Central memory CD8-positive, alpha-beta T cell (primary cell): ENCODE measurements around the gene KCNMA1.

Source experiments
- ATAC-seq: fragments of 150-1000 bp; cut with Tn5 transposase; replicated peaks from 2 replicates; pipeline ENCODE4 v1.10.0; 2022; ENCODE audit warnings: mild to moderate bottlenecking, moderate FRiP score, moderate number of reproducible peaks; ENCODE audit not compliant: poor library complexity, severe bottlenecking; ENCODE audit errors: extremely low read depth
- DNase-seq, 2 donors: peaks; one replicate each; pipeline ENCODE4 v3.0.0; 2021; ENCODE audit warnings: low spot score in 2 of 2
- H3K27ac Mint-ChIP-seq: one replicate; pipeline ENCODE4 v1.8.0; 2022; ENCODE audit warnings: low read depth, mild to moderate bottlenecking, moderate library complexity, mixed read lengths
- H3K27me3 Mint-ChIP-seq: one replicate; pipeline ENCODE4 v1.8.0; 2022; ENCODE audit warnings: mixed read lengths
- H3K36me3 Mint-ChIP-seq: one replicate; pipeline ENCODE4 v1.8.0; 2022; ENCODE audit warnings: mild to moderate bottlenecking, moderate library complexity, mixed read lengths; ENCODE audit not compliant: insufficient read depth
- H3K4me1 Mint-ChIP-seq: one replicate; pipeline ENCODE4 v1.8.0; 2022; ENCODE audit warnings: mixed read lengths
- H3K4me3 Mint-ChIP-seq: one replicate; pipeline ENCODE4 v1.8.0; 2022; ENCODE audit warnings: mild to moderate bottlenecking, moderate library complexity, mixed read lengths
- H3K9me3 Mint-ChIP-seq: one replicate; pipeline ENCODE4 v1.8.0; 2022; ENCODE audit warnings: mixed read lengths

Gene KCNMA1

DNA sequence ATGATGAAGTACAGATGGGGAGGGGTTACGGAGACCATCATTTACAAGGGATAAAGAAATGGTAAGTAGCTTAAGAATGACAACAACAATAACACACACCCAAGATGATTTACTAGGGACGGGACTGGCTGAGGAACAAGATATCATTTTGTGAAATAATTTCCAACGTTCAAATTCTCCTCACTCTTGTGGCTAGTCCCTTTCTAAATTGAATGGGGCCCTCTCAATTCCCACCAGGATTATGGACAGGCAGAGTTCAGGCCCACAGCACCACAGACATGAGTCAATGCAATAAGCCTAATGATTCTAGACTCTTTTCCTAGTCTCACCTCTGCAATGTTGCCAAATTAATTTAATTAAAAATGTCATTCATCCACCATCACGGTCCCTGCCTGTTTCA, 448.1 kb downstream of the KCNMA1 start:
- Mint-ChIP-seq H3K27me3 (peaks cover 84% of the 10 kb centered on the region), H3K36me3 (no peaks in the 10 kb centered on the region), H3K9me3 (no peaks in the 10 kb centered on the region), H3K27ac (no peak overlapping the region), H3K4me3 (no peak overlapping the region), H3K4me1 (no peaks in the 10 kb centered on the region)
- no peak for ATAC-seq
- no peak for DNase-seq

DNA sequence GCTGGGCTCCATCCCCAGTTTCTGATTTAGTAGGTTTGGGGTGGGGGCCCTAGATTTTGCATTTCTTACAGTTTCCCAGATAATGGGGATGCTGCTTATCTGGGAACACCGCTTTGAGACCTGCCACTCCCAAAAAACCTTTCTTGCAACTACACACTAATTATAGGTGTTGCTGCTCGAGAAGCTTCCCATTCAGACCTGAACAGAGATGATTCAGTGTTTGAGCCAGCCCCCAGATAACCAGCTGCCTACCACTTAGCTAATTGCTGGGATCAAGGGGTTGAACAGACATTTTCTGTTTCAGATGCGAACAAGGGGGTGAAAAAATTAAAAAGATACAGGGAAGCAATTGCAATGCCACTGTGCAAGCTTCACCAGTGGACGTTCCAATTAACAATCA, 448.5 kb downstream of the KCNMA1 start:
- no peaks in the 10 kb centered on the region for H3K36me3 Mint-ChIP-seq
- H3K4me1 Mint-ChIP-seq: no peaks in the 10 kb centered on the region
- DNase-seq (no peak), ATAC-seq (no peak)
- H3K9me3 Mint-ChIP-seq: no peaks in the 10 kb centered on the region
- peaks cover 80% of the 10 kb centered on the region for H3K27me3 Mint-ChIP-seq
- no peak overlapping the region for H3K27ac Mint-ChIP-seq
- H3K4me3 Mint-ChIP-seq: no peak overlapping the region

DNA sequence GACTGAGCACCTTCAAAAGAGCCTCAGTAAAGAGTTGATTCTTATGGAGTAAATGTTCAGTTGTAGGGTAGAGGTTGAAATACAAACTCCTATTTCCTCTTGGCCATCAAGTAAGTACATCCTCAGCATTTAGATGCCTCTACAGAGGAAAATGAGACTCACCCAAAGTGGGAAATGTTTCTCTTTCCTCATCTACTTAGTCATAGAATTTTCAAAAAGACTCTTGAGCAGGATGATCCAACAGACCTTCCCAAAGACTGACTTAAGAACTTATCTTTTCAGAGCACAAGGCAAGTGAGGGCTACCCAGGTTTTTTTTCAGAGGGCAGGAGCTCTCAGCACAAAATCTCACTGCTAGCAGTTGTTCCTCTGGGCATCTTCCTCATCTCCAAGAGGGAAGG, 449.1 kb downstream of the KCNMA1 start:
- no peak overlapping the region for H3K27ac Mint-ChIP-seq
- H3K9me3 Mint-ChIP-seq: no peaks in the 10 kb centered on the region
- H3K4me1 Mint-ChIP-seq: no peaks in the 10 kb centered on the region
- ATAC-seq (no peak), DNase-seq (no peak)
- no peaks in the 10 kb centered on the region for H3K36me3 Mint-ChIP-seq
- peaks cover 76% of the 10 kb centered on the region for H3K27me3 Mint-ChIP-seq
- no peak overlapping the region for H3K4me3 Mint-ChIP-seq

DNA sequence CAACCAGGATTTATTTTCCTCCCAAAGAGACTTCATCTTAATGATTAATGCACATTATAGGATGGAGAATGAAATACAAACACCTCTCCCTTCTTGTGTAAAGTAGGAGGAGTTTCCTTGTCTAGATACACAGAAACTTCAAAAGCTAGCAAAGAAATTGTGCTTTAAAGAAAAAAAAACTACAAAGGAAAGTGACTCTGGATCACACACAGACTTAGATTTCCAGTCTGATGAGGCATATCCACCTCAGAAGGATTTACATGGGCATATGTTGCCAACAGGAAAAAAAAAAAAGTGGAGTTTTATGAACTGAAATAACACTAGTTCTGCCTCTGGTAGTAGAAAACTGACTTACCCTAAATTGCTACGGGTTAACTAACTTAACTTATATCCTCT, 449.6 kb downstream of the KCNMA1 start:
- no peak overlapping the region for H3K4me3 Mint-ChIP-seq
- no peaks in the 10 kb centered on the region for H3K9me3 Mint-ChIP-seq
- no peak overlapping the region for H3K27ac Mint-ChIP-seq
- ATAC-seq: no peak
- DNase-seq: no peak
- H3K36me3 Mint-ChIP-seq: no peaks in the 10 kb centered on the region
- H3K27me3 Mint-ChIP-seq: peaks cover 76% of the 10 kb centered on the region
- no peaks in the 10 kb centered on the region for H3K4me1 Mint-ChIP-seq

DNA sequence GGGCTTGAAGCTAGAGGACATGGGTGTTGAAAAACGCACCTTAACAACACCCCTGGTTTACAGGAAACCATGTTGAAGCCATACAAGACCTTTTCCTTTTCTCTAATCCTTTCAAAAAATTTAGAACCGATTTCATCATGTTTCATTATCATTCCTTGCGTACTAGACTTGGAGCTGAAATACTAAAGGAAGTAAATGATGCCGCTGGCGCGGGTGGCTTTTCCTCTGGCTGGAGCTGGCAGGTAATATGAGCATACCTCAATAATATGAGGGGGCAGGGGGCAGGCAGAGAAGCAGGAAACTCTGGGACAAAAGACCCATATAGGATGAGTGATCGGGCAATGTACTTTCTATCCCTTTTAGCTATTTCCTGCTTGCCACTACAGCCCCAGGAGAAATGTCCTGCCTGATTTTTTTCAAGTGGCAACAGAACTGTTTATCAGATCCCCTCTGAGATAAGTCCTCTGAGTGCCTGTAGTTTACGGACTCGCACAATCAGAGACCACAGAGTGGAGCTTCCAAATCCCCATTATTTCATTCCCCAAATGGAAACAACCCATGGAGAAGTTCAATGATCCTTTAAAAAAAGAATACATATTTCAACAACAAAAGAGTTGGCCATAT, 450.1 kb downstream of the KCNMA1 start:
- Mint-ChIP-seq H3K4me3 (no peak overlapping the region), H3K27me3 (peaks cover 76% of the 10 kb centered on the region), H3K4me1 (no peaks in the 10 kb centered on the region), H3K27ac (no peak overlapping the region), H3K36me3 (no peaks in the 10 kb centered on the region), H3K9me3 (no peaks in the 10 kb centered on the region)
- ATAC-seq (no peak), DNase-seq (no peak)

DNA sequence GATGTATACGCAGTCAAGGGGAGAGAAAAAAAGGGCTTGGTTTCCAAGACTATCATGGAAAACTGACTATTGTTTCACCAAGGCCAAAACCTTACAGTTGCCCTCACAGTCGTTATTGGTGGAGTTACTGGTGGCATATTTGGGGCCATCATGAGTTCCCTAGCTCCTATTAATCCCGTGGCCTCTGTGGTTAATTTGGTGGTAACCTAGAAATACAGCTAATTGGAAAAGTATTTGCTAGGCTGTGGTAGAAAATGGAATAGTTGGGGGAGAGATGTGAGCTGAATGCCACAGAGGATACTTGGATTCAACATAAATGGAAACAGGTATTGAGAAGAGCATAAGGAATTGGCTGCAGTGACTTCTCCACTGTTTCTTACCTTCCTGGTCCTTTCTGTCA, 450.7 kb downstream of the KCNMA1 start:
- no peak for ATAC-seq
- Mint-ChIP-seq H3K27me3 (peaks cover 74% of the 10 kb centered on the region), H3K4me3 (no peak overlapping the region), H3K36me3 (no peaks in the 10 kb centered on the region), H3K4me1 (no peaks in the 10 kb centered on the region), H3K27ac (no peak overlapping the region), H3K9me3 (no peaks in the 10 kb centered on the region)
- DNase-seq: no peak

DNA sequence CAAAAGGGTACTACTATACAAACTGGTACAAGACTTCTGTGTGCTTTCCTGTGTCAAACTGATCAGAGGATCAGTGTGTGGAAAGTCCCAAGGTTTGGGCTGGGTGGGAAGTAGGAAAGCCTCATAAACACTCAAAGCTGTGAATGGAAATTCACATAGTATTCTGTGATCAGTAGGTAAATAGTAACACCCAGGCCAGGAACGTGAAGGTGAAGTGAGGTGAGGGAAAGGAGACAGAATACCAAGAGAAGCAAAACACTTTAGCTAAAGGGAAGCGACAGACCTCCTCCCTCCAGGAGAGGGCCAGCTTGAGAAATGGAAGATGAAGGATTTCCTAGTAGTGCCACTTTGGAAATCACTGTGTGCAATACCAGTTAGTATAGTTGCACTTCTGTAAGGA, 451.9 kb downstream of the KCNMA1 start:
- H3K36me3 Mint-ChIP-seq: no peaks in the 10 kb centered on the region
- peaks cover 71% of the 10 kb centered on the region for H3K27me3 Mint-ChIP-seq
- no peak overlapping the region for H3K4me3 Mint-ChIP-seq
- no peak overlapping the region for H3K27ac Mint-ChIP-seq
- DNase-seq: no peak
- H3K9me3 Mint-ChIP-seq: no peaks in the 10 kb centered on the region
- no peaks in the 10 kb centered on the region for H3K4me1 Mint-ChIP-seq
- ATAC-seq: no peak

DNA sequence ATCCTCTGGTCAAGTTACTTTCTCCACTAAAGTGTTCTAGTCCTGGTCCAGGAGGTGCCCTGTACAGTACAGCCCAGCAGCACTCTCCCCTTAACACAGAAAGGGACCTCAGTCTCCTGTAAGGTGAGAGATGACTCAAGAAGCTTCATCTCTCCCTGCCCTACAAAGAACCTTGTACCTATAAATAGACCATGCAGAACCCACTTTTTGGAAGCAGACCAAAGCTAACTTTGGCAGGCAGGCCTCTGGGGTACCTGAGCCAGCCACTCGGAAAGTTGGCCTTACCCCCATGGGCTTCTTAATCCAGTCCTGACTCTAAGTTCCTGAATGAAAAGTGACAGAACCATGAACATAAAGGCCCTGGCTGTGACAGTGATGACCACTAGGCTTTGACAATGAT, 454.8 kb downstream of the KCNMA1 start:
- no peaks in the 10 kb centered on the region for H3K36me3 Mint-ChIP-seq
- H3K4me1 Mint-ChIP-seq: no peaks in the 10 kb centered on the region
- no peaks in the 10 kb centered on the region for H3K9me3 Mint-ChIP-seq
- no peak overlapping the region for H3K4me3 Mint-ChIP-seq
- H3K27ac Mint-ChIP-seq: no peak overlapping the region
- H3K27me3 Mint-ChIP-seq: peaks cover 79% of the 10 kb centered on the region
- DNase-seq (no peak), ATAC-seq (no peak)

DNA sequence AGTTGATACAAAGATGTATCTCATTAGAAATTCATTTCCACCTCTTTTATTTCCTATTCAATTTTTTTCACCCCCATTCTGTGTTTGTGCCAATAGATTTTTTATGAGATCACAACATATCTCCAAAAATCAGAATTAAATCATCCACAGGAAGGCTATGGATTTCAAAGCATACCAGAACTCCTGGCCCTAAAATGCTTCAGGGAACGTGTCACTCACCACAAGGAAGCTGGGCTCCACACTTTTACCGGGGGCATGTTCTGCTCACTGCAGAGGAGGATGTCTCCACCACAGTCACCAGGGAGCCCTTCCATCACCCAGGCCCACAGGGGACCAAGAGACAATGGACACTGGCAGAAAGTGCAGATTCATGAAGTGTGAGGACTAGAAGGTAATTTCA, 456.8 kb downstream of the KCNMA1 start:
- Mint-ChIP-seq H3K36me3 (no peaks in the 10 kb centered on the region), H3K27me3 (peaks cover 62% of the 10 kb centered on the region), H3K4me3 (no peak overlapping the region), H3K4me1 (no peaks in the 10 kb centered on the region), H3K9me3 (no peaks in the 10 kb centered on the region), H3K27ac (no peak overlapping the region)
- DNase-seq (no peak), ATAC-seq (no peak)

DNA sequence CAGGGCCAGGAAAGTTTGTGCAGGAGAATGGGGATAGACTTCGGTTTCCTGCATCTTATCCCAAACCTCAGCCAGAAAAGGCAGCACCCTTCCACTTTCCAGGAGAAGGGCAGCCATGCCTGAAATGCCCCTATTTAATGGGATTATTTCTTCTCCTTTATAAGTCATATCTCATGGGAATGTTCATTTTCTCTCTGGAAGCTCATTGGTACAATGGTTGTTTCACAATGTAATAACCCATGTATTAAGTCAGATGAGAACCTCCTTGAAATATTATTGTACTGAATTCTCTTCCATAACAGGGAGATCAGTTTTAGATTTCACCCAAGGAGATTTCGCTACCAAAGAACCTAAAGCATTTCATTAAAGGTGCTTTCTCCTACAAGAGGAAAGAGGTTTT, 457.5 kb downstream of the KCNMA1 start:
- no peak for DNase-seq
- ATAC-seq: no peak
- H3K36me3 Mint-ChIP-seq: no peaks in the 10 kb centered on the region
- H3K4me1 Mint-ChIP-seq: no peaks in the 10 kb centered on the region
- H3K9me3 Mint-ChIP-seq: no peaks in the 10 kb centered on the region
- H3K27ac Mint-ChIP-seq: no peak overlapping the region
- H3K27me3 Mint-ChIP-seq: peaks cover 56% of the 10 kb centered on the region
- H3K4me3 Mint-ChIP-seq: no peak overlapping the region

DNA sequence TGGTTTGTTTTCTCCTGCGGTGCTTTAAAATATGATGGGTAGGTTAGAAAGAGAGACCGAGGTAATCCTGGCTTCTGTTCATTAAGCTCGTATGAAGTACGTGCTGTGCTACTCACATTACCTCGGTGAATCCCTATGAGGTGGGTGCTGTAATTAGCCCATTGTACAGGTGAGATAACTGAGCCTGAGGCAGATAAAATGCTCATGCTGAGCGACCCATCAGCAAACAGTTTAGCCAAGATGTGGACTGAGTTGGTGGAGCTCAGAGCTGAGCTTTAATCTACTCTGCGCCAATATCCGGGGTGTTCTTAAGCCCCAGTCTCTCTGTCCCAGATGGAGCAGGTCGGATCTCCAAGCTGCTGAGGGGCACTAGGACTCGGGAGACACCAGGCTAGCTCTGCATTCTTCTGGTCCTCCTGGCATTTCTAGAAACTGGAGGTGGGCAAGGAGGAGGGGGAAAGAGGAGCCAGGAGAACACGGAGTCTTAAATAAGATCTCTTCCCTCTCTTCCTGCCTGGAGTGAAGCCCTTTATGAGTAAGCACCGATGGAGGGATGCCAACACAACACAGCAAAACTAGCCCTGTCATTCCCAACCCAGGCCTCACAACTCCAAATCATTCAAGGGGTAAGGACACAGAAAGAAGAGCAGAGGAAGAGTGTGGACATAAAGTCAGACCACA, 458.5 kb downstream of the KCNMA1 start:
- DNase-seq: no peak
- H3K4me3 Mint-ChIP-seq: no peak overlapping the region

DNA sequence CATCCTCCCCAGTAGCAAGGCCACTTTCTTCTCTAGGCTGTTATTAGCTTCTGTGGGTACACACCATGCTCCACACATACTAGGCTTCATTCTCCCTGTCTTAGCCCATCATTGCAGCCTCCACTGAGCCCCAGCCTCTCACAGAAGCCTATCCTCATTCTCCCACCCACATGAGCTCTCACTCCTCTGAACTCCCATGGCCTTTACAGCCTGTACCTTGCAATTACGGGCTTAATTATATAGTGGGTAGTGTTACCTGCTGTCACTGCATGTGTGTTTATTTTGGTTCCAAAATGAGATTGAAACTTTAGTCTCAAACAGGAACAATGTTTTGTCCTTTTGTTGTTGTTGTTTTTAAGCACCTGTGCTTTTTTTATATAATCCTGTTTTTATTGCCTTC, 460.0 kb downstream of the KCNMA1 start:
- H3K4me3 Mint-ChIP-seq: no peak overlapping the region
- no peaks in the 10 kb centered on the region for H3K4me1 Mint-ChIP-seq
- no peaks in the 10 kb centered on the region for H3K36me3 Mint-ChIP-seq
- no peaks in the 10 kb centered on the region for H3K9me3 Mint-ChIP-seq
- no peak overlapping the region for H3K27ac Mint-ChIP-seq
- ATAC-seq (no peak), DNase-seq (no peak)
- peaks cover 44% of the 10 kb centered on the region for H3K27me3 Mint-ChIP-seq

More for the DNA sequence above, 458.5 kb downstream of the KCNMA1 start:
- Mint-ChIP-seq H3K9me3 (no peaks in the 10 kb centered on the region), H3K4me1 (no peaks in the 10 kb centered on the region), H3K27me3 (peaks cover 56% of the 10 kb centered on the region), H3K36me3 (no peaks in the 10 kb centered on the region), H3K27ac (no peak overlapping the region)
- no peak for ATAC-seq

DNA sequence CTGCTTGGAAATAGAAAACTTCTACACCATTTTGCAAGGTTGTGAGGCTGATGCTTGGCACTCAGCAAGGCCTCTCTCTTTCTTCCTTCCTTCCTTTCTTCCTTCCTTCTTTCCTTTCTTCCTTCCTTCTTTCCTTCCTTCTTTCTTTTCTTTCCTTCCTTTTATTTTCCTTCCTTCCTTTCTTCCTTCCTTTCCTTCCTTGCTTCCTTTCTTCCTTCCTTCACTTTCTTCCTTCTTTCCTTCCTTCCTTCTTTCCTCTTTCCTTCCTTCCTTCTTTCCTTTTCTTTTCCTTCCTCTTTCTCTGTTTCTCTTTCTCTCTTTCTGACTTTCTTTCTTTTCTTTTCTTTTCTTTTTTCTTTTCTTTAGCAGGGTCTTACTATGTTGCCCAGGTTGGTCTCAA, 460.4 kb downstream of the KCNMA1 start:
- Mint-ChIP-seq H3K36me3 (no peaks in the 10 kb centered on the region), H3K4me3 (no peak overlapping the region), H3K27ac (no peak overlapping the region), H3K9me3 (no peaks in the 10 kb centered on the region), H3K27me3 (peaks cover 40% of the 10 kb centered on the region), H3K4me1 (no peaks in the 10 kb centered on the region)
- DNase-seq: no peak
- no peak for ATAC-seq
